Motor neuron (in vitro differentiated cells): Measurements from ENCODE around the gene MANSC1. TPM values are rescaled to one million over a fixed set of nuclear protein-coding genes. Genes with fewer than 3 reads are reported as not detected.

Source experiments
- ATAC-seq, 8 experiments: fragments of 200-7000 bp; cut with Tn5 transposase; replicated peaks in 6 of 8; 2 replicates each; pipeline ENCODE4 v1.8.0; 2021; ENCODE audit warnings: mild to moderate bottlenecking in 8 of 8, moderate library complexity in 8 of 8
- H3K27ac ChIP-seq, 2 donors: fragments of 250-450 bp; sonication (Bioruptor Pico); 2 replicates each; pipeline ENCODE4 v1.9.0; 2021; ENCODE audit warnings: antibody characterized with exemption in 2 of 2, mild to moderate bottlenecking in 2 of 2, moderate library complexity in 1 of 2
- H3K4me1 ChIP-seq, 2 donors: fragments of 250-450 bp; sonication (Bioruptor Pico); replicated peaks in 1 of 2; 2 replicates each; pipeline ENCODE4 v1.6.1; 2021; ENCODE audit warnings: antibody characterized with exemption in 2 of 2, mild to moderate bottlenecking in 2 of 2, moderate library complexity in 1 of 2
- H3K4me3 ChIP-seq, 5 donors: fragments of 250-450 bp; sonication (Bioruptor Pico); 2 replicates each; pipeline ENCODE4 v1.9.0; 2021; ENCODE audit warnings: antibody characterized with exemption in 5 of 5, mild to moderate bottlenecking in 5 of 5, moderate library complexity in 4 of 5
- WGBS, 10 experiments: fragments of 450-650 bp; shearing (Covaris generic); methylation state at CpG; one replicate each; pipeline ENCODE4 v1.0.0; 2022; 5-methylcytosine and 5-hydroxymethylcytosine counted together
- in situ Hi-C, 9 experiments: fragments of 400-800 bp; cut with MboI; loops; one replicate each; pipeline ENCODE4 v1.15.0; 2021; ENCODE audit warnings: low sequenced_read_pairs in 9 of 9, low pct_unique_long_range_greater_than_20kb in 2 of 9; ENCODE audit not compliant: unreplicated experiment in 9 of 9
- total RNA-seq, 8 experiments: library from RNA; unstranded; fragments of 300-600 nt; gene quantifications; 2 replicates each; pipeline versions ENCODE4 v1.2.3 to v1.2.4, GENCODE V29; 2022

The MANSC1 gene
- total RNA-seq, 8 experiments from 2014 or later = 3.1 to 24.0 (median 6.3) TPM

DNA sequence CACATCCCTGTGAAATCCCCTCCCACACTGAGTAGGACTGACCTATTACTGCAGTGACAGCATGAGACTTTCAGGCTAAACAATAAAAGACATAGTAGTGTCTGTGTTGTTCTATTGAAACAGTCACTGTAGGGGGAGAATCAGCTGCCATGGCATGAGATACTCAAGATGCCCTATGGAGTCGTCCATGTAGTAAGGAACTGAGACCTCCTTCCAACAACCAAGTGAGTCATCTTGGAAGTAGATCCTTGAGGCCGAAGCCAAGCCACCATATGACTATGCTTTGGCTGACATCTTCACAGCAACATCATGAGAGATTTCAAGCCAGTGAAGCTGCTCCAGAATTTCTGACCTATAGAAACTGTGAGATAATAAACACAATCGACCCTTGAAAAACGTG, 71.1 kb downstream of the MANSC1 start:
- in situ Hi-C loops = no loop called here
- Histone ChIP-seq H3K4me3 (no peak overlapping the region), H3K4me1 (peaks cover 11% of the 10 kb centered on the region in 2 donors), H3K27ac (no peak overlapping the region)
- no peak for ATAC-seq
- WGBS, 10 experiments = 0 to 85% (median 67%) methylated on average over 2 to 4 of the region's 4 CpGs; no CpG with 5 or more reads in 4 of the 10 experiments

Other genes starting within 250 kb of the MANSC1 start
- gene LRP6, start 83.2 kb downstream of the MANSC1 start, total RNA-seq = 10 to 100 TPM; 16.9 to 45.1 (median 39.1) TPM
- 10 to 100 TPM in 7 of 8 experiments, 1 to 10 TPM in 1; 7.7 to 28.2 (median 17.8) TPM for gene BORCS5, start 6.8 kb upstream of the MANSC1 start, total RNA-seq
- 10 to 100 TPM in 6 of 8 experiments, 1 to 10 TPM in 2; 5.3 to 33.9 (median 25.0) TPM for gene DUSP16, start 212.6 kb upstream of the MANSC1 start, total RNA-seq